IMR-90 (cell line): ENCODE data around the gene KIF6.

Source experiments
- CEBPB ChIP-seq: IDR thresholded peaks from 2 replicates; pipeline ENCODE4 v1.6.1; 2012; ENCODE audit warnings: low read depth, low read length, improper control_type of control experiment
- CHD1 ChIP-seq: IDR thresholded peaks from 2 replicates; pipeline ENCODE4 v1.6.1; 2012; ENCODE audit warnings: low read depth, low read length, improper control_type of control experiment
- FOS ChIP-seq: fragments of 150-350 bp; IDR thresholded peaks from 2 replicates; pipeline ENCODE4 v1.6.1; 2016; ENCODE audit warnings: low read depth, low read length
- MAFK ChIP-seq: IDR thresholded peaks from 2 replicates; pipeline ENCODE4 v1.6.1; 2012; ENCODE audit warnings: low read depth, low read length, improper control_type of control experiment
- MXI1 ChIP-seq: IDR thresholded peaks from 2 replicates; pipeline ENCODE4 v1.6.1; 2012; ENCODE audit warnings: low read depth, mild to moderate bottlenecking, low read length, moderate library complexity, borderline replicate concordance
- NFE2L2 ChIP-seq: fragments of 150-350 bp; IDR thresholded peaks from 2 replicates; pipeline ENCODE4 v1.6.1; 2016; ENCODE audit warnings: low read depth, mild to moderate bottlenecking, low read length
- POLR2A ChIP-seq: IDR thresholded peaks from 2 replicates; pipeline ENCODE4 v1.6.1; 2012; ENCODE audit warnings: mild to moderate bottlenecking, low read depth, low read length
- RAD21 ChIP-seq: IDR thresholded peaks from 2 replicates; pipeline ENCODE4 v1.6.1; 2012; ENCODE audit warnings: low read length, improper control_type of control experiment
- RCOR1 ChIP-seq: IDR thresholded peaks from 2 replicates; pipeline ENCODE4 v1.6.1; 2012; ENCODE audit warnings: mild to moderate bottlenecking, low read length, improper control_type of control experiment; ENCODE audit not compliant: insufficient replicate concordance
- RFX5 ChIP-seq: IDR thresholded peaks from 2 replicates; pipeline ENCODE4 v1.8.0; 2012; ENCODE audit warnings: low read depth, mild to moderate bottlenecking, low read length, moderate library complexity
- SMC3 ChIP-seq: fragments of 150-350 bp; IDR thresholded peaks from 2 replicates; pipeline ENCODE4 v1.6.1; 2016; ENCODE audit warnings: low read depth, mild to moderate bottlenecking, antibody characterized with exemption, low read length, moderate library complexity
- TF ChIP-seq, protein P1 (sequence below): conservative IDR thresholded peaks from 2 replicates; pipeline ENCODE4 v1.5.1; 2012; ENCODE audit warnings: mild to moderate bottlenecking, low read depth, low read length, improper control_type of control experiment
- TF ChIP-seq, protein P2 (sequence below): fragments of 150-350 bp; IDR thresholded peaks from 2 replicates; pipeline ENCODE4 v1.6.1; 2017; ENCODE audit warnings: mild to moderate bottlenecking, antibody characterized with exemption, low read length, low read depth

DNA sequence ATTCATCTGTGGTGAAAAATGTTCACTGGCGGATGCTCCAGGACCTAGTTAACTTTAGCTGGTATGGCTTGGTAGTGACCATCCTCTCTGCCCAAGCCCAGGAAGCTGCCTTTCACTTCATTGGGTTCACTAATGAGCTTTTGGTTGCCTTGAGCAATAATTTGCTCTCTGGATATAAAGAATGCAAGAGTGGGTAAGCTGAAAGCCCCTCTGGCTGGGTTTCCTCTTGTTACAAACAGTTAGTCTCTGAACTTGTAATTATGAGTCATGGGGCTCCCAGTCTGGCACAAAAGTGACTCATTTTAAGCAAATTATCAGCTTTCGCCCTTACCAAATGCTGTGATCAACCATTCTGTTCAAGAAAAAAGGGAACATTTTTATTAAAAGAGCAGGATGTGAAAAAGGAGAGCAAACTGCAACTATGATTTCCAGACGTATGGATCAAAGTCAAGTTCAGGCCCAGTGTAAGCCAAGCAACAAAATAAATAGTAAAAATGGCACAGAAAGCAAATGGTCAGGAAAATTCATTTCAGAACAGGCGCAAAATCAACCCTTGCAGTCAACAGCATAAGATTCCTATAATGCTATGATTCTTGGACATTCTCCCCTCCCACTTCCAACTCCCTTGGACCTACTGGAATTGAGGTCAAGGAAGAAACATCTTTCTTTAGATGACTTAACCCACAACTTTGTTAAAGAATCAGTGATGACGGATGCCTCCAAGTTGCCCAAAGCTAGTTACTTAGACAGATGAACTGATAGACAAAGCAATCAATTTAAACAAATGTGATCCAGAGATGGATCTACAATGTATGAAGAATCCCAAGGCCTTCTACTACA, 272.7 kb downstream of the KIF6 start:
- TF ChIP-seq, protein P1, sequence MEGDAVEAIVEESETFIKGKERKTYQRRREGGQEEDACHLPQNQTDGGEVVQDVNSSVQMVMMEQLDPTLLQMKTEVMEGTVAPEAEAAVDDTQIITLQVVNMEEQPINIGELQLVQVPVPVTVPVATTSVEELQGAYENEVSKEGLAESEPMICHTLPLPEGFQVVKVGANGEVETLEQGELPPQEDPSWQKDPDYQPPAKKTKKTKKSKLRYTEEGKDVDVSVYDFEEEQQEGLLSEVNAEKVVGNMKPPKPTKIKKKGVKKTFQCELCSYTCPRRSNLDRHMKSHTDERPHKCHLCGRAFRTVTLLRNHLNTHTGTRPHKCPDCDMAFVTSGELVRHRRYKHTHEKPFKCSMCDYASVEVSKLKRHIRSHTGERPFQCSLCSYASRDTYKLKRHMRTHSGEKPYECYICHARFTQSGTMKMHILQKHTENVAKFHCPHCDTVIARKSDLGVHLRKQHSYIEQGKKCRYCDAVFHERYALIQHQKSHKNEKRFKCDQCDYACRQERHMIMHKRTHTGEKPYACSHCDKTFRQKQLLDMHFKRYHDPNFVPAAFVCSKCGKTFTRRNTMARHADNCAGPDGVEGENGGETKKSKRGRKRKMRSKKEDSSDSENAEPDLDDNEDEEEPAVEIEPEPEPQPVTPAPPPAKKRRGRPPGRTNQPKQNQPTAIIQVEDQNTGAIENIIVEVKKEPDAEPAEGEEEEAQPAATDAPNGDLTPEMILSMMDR = no peak
- TF ChIP-seq CEBPB (no peak), POLR2A (no peak), FOS (no peak), RAD21 (no peak), NFE2L2 (no peak), RFX5 (no peak), MAFK (no peak), CHD1 (no peak), RCOR1 (no peak), MXI1 (no peak), SMC3 (no peak)
- TF ChIP-seq, protein P2, sequence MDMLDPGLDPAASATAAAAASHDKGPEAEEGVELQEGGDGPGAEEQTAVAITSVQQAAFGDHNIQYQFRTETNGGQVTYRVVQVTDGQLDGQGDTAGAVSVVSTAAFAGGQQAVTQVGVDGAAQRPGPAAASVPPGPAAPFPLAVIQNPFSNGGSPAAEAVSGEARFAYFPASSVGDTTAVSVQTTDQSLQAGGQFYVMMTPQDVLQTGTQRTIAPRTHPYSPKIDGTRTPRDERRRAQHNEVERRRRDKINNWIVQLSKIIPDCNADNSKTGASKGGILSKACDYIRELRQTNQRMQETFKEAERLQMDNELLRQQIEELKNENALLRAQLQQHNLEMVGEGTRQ = no peak
